ENCODE results near the gene SP140L.
"Not testable (repeated sequence)": the region's sequence is repeated elsewhere in the genome, so short reads cannot be mapped to it uniquely, and the experiment has no call there.

SP140L gene

GRCh38 chr2:230323385-230324106 lies 3.4 kb upstream of the SP140L start:
- no peak for DNase-seq (ENCODE audit: low spot score)

GRCh38 chr2:230324503-230324902 lies 2.5 kb upstream of the SP140L start:
- no peak for DNase-seq (ENCODE audit: low spot score)

GRCh38 chr2:230325316-230326243 lies 1.4 kb upstream of the SP140L start:
- no peak for DNase-seq (ENCODE audit: low spot score)

- no peak for DNase-seq (ENCODE audit: low spot score)
These were observed 593 bp downstream of the SP140L start for GRCh38 chr2:230327418-230328154.

GRCh38 chr2:230328155-230328458 lies 1.1 kb downstream of the SP140L start:
- DNase-seq (ENCODE audit: low spot score), result no peak

- DNase-seq (ENCODE audit: low spot score), result peak; percentile 21
These were observed 3.1 kb downstream of the SP140L start for GRCh38 chr2:230329946-230330605.

- no peak for DNase-seq (ENCODE audit: low spot score)
These were observed 3.7 kb downstream of the SP140L start for GRCh38 chr2:230330725-230331124.

GRCh38 chr2:230335461-230335863 lies 8.5 kb downstream of the SP140L start:
- no peak for DNase-seq (ENCODE audit: low spot score)

GRCh38 chr2:230335864-230336506 lies 9.0 kb downstream of the SP140L start:
- no peak for DNase-seq (ENCODE audit: low spot score)

GRCh38 chr2:230341936-230342528 lies 15.0 kb downstream of the SP140L start:
- not testable (repeated sequence) for DNase-seq (ENCODE audit: low spot score)

- DNase-seq (ENCODE audit: low spot score), result not testable (repeated sequence)
These were observed 16.1 kb downstream of the SP140L start for GRCh38 chr2:230343041-230343624.

GRCh38 chr2:230343747-230344146 lies 16.8 kb downstream of the SP140L start:
- DNase-seq (ENCODE audit: low spot score), result no peak

GRCh38 chr2:230346465-230346864 lies 19.5 kb downstream of the SP140L start:
- DNase-seq (ENCODE audit: low spot score), result no peak

GRCh38 chr2:230346921-230347533 lies 20.0 kb downstream of the SP140L start:
- no peak for DNase-seq (ENCODE audit: low spot score)

- DNase-seq (ENCODE audit: low spot score), result no peak
These were observed 20.8 kb downstream of the SP140L start for GRCh38 chr2:230347659-230348305.

- no peak for DNase-seq (ENCODE audit: low spot score)
These were observed 21.8 kb downstream of the SP140L start for GRCh38 chr2:230348787-230349186.

GRCh38 chr2:230356084-230356483 lies 29.1 kb downstream of the SP140L start:
- no peak for DNase-seq (ENCODE audit: low spot score)

GRCh38 chr2:230358305-230358704 lies 31.3 kb downstream of the SP140L start:
- no peak for DNase-seq (ENCODE audit: low spot score)

- DNase-seq (ENCODE audit: low spot score), result no peak
These were observed 33.0 kb downstream of the SP140L start for GRCh38 chr2:230360028-230360427.
